ENCODE measurements around the gene TSPAN18.

DNA sequence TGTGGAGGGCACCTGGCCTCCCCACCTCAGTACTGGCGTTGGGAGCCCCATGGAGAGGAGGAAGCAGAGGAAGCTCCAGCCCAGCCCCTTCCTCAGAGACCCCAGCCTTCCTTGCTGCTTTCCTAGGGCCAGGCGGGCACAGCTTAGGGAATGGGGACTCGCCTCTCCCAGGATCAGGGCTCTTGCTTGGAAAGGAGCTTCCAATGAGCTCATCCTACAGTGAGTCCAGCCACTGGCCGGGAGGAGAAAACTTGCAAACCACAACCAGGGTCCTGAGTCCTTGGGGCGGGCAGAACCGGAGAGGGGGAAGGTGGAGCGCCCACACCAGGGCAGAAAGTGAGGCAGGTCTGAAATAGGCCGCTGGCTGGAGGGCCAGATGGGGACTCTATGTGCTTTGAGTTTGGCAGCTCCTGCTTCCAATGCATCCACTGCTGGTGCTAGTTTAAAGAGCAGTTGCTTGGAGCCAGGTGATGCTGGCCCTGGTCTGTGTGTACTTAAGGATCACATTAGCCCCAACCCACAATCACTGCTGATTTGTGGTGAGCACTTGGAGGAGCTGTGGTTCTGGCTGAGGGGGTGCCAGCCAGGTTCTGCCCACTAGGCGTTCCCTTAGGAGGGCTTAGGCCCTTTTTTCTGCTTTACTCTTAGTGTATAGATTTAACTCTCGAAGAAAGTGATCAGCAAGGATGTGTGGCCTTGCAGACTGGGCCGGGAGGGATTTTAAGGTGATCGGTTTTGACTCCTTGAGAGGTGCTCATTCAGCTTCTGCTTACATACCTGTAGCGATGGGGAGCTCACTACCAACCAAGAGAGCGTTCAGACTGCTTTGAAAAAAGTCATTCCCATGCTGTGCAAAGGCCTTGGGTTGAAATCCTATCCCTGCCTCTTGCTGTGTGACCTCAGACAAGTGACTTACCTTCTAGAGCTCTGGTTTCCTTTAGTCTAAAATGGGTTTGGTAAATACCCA is 142.0 kb downstream of the TSPAN18 start:
- no peak for TF ChIP-seq EZH2phosphoT487 (IDR thresholded peaks at IDR 0.05; ENCODE audit: low read depth)
- TF ChIP-seq, protein P1, sequence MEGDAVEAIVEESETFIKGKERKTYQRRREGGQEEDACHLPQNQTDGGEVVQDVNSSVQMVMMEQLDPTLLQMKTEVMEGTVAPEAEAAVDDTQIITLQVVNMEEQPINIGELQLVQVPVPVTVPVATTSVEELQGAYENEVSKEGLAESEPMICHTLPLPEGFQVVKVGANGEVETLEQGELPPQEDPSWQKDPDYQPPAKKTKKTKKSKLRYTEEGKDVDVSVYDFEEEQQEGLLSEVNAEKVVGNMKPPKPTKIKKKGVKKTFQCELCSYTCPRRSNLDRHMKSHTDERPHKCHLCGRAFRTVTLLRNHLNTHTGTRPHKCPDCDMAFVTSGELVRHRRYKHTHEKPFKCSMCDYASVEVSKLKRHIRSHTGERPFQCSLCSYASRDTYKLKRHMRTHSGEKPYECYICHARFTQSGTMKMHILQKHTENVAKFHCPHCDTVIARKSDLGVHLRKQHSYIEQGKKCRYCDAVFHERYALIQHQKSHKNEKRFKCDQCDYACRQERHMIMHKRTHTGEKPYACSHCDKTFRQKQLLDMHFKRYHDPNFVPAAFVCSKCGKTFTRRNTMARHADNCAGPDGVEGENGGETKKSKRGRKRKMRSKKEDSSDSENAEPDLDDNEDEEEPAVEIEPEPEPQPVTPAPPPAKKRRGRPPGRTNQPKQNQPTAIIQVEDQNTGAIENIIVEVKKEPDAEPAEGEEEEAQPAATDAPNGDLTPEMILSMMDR (IDR thresholded peaks at IDR 0.05; ENCODE audit: low read depth, low read length) = no peak

Measured in OCI-LY3 (cell line).